Heart left ventricle (tissue), 16 donors: Measurements from ENCODE around the gene RPRD1A. TPM values are rescaled to one million over a fixed set of nuclear protein-coding genes. Genes with fewer than 3 reads are reported as not detected.
"Not testable (repeated sequence)": the region's sequence is repeated elsewhere in the genome, so short reads cannot be mapped to it uniquely, and the experiment has no call there.

Source experiments
- ATAC-seq, 4 donors: fragments of 200-7000 bp; cut with Tn5 transposase; one replicate each; pipeline ENCODE4 v1.9.1; 2020 to 2022; ENCODE audit warnings: moderate library complexity in 4 of 4, mild to moderate bottlenecking in 3 of 4, moderate number of reproducible peaks in 1 of 4
- DNase-seq, 5 donors: peaks; one replicate each; pipeline ENCODE4 v3.0.0-alpha.2; 2020
- H3K27ac ChIP-seq, 12 donors: fragments of 200-600 bp; sonication (generic) in 4 of 12; one replicate each; pipeline versions ENCODE4 v1.5.0 to v1.8.0; 2016 to 2022; ENCODE audit warnings: mild to moderate bottlenecking in 2 of 12
- H3K27me3 ChIP-seq, 9 donors: fragments of 200-600 bp; sonication (generic) in 2 of 9; one replicate each; pipeline versions ENCODE4 v1.5.1 to v1.8.0; 2016 to 2022; ENCODE audit warnings: mild to moderate bottlenecking in 3 of 9
- H3K36me3 ChIP-seq, 9 donors: fragments of 200-600 bp; sonication (generic) in 2 of 9; one replicate each; pipeline versions ENCODE4 v1.5.0 to v1.8.0; 2018 to 2022; ENCODE audit warnings: mild to moderate bottlenecking in 2 of 9
- H3K4me1 ChIP-seq, 12 donors: fragments of 200-600 bp; sonication (generic) in 4 of 12; one replicate each; pipeline versions ENCODE4 v1.5.0 to v1.8.0; 2016 to 2022; ENCODE audit warnings: mild to moderate bottlenecking in 3 of 12
- H3K4me3 ChIP-seq, 12 donors: fragments of 200-600 bp; sonication (generic) in 4 of 12; one replicate each; pipeline versions ENCODE4 v1.5.0 to v1.8.0; 2017 to 2022; ENCODE audit warnings: mild to moderate bottlenecking in 9 of 12, moderate library complexity in 4 of 12
- H3K9me3 ChIP-seq, 12 donors: fragments of 200-600 bp; sonication (generic) in 4 of 12; one replicate each; pipeline versions ENCODE4 v1.5.0 to v1.8.0; 2016 to 2022; ENCODE audit warnings: mild to moderate bottlenecking in 1 of 12
- POLR2A ChIP-seq, 2 donors: fragments of 450-650 bp; IDR thresholded peaks; one replicate each; pipeline ENCODE4 v1.6.1; 2017; ENCODE audit warnings: antibody characterized with exemption in 2 of 2, mild to moderate bottlenecking in 2 of 2, moderate library complexity in 2 of 2
- WGBS, 4 donors: extraction: QIAGEN DNeasy Blood & Tissue Kit in 2 of 4; methylation state at CpG; one replicate each; pipeline versions ENCODE4 v1.1.5 to v1.1.7; 2013 to 2018; 5-methylcytosine and 5-hydroxymethylcytosine counted together
- intact Hi-C, 10 donors: fragments of 100-400 bp; cut with DNase I; formaldehyde crosslinking; loops; one replicate each; pipeline versions ENCODE4 v1.11.1 to v1.14.2; 2022
- polyA plus RNA-seq, 2 donors: library from polyadenylated mRNA; stranded (reverse); fragments of 200-250 nt; gene quantifications; one replicate each; pipeline ENCODE4 v1.2.3, GENCODE V29; 2013
- total RNA-seq, 9 donors: library from RNA; depleted of rRNA in 2 of 9; stranded (reverse); fragments of >200 nt in 2 of 9; fragmentation: NEBNext Ultra II Directional in 3 of 9; extraction: Animal tissue kit (Norgen Biotek cat#: 25700) in 3 of 9; gene quantifications; one replicate each; pipeline versions ENCODE4 v1.1.0 to v1.2.4, GENCODE V29; 2016 to 2023
- TF ChIP-seq, protein P1 (sequence below), 12 donors: fragments of 200-600 bp; sonication (generic) in 4 of 12; IDR thresholded peaks; one replicate each; pipeline versions ENCODE4 v1.5.0 to v1.8.0; 2018 to 2022; ENCODE audit warnings: antibody characterized with exemption in 12 of 12, mild to moderate bottlenecking in 5 of 12
- donor health status: ischemic (EF 13 %, LVEDD 7.1; RV severe dilation, severe dysfunction).
- donor health status: healthy with polysubstance abuse.
- donor health status: DM: no; HTN: yes; CAD: no.
- donor health status: DM: no; HTN: no; CAD: no.
- donor health status: ischemic (EF 25% LVEDD 6.9; RV normal size, moderate dysfunction).
- donor health status: ischemic (EF 25% LVEDD 5.7; RV mildly dilated, moderate dysfunction).
- donor health status: healthy.
- donor health status: DM: yes; HTN: yes; CAD: no.
- donor health status: ischemic (EF 35%, LVEDD 5.7; RV mildly dilated, moderate dysfunction).
- donor health status: nonischemic (EF 11% LVEDD 7.7; RV severe dilation, severe dysfunction).
- donor health status: DM: yes; HTN: yes; CAD: no.
- donor health status: PGD.
- donor health status: ischemic (EF 29% LVEDD 5.4; RV normal size, mild dysfunction).
- donor health status: nonischemic (EF 23%, LVEDD 6.1; RV moderate dilation, normal function).

The RPRD1A gene
- total and polyA plus RNA-seq, 11 donors = 22.6 to 59.8 (median 45.3) TPM

DNA sequence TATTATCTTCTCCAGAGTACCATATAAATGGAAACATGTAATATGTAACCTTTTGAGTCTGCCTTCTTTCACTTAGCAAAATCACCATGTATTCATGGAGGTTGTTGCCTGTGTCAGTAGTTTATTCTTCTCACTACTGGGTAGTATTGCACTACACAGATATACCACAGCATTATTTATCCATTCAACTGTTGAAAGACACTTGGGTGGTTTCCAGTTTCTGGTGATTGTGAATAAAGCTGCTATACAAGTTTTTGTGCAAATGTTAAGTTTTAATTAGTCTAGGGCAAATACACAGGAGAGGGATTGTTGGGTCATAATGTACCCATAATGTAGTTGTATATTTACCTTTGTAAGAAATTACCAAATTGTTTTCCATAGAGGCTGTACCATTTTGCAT is 29.6 kb upstream of the RPRD1A start:
- H3K4me1 ChIP-seq = no peaks in the 10 kb centered on the region
- DNase-seq (no peak), ATAC-seq (no peak)
- no peak overlapping the region for H3K4me3 ChIP-seq
- H3K9me3 ChIP-seq = peaks cover 0 to 4% (median 0%) of the 10 kb centered on the region in 12 donors
- H3K27me3 ChIP-seq = peaks cover 0 to 5% (median 0%) of the 10 kb centered on the region in 9 donors
- no peak for TF ChIP-seq POLR2A (IDR thresholded peaks at IDR 0.05)
- TF ChIP-seq, protein P1, sequence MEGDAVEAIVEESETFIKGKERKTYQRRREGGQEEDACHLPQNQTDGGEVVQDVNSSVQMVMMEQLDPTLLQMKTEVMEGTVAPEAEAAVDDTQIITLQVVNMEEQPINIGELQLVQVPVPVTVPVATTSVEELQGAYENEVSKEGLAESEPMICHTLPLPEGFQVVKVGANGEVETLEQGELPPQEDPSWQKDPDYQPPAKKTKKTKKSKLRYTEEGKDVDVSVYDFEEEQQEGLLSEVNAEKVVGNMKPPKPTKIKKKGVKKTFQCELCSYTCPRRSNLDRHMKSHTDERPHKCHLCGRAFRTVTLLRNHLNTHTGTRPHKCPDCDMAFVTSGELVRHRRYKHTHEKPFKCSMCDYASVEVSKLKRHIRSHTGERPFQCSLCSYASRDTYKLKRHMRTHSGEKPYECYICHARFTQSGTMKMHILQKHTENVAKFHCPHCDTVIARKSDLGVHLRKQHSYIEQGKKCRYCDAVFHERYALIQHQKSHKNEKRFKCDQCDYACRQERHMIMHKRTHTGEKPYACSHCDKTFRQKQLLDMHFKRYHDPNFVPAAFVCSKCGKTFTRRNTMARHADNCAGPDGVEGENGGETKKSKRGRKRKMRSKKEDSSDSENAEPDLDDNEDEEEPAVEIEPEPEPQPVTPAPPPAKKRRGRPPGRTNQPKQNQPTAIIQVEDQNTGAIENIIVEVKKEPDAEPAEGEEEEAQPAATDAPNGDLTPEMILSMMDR (IDR thresholded peaks at IDR 0.05) = no peak
- H3K36me3 ChIP-seq = no peaks in the 10 kb centered on the region
- no peak overlapping the region for H3K27ac ChIP-seq
- intact Hi-C loops = loop anchor here in 9 of 10 donors (1.0 to 10.0 kb wide), 6 partner anchors 82 to 708 kb away; no protein-coding TSS in a partner anchor

GRCh38 chr18:36095936-36096519 is 28.7 kb upstream of the RPRD1A start:
- DNase-seq = no peak
- Histone ChIP-seq H3K4me1 (no peaks in the 10 kb centered on the region), H3K27me3 (peaks cover 0 to 5% (median 0%) of the 10 kb centered on the region in 9 donors), H3K4me3 (no peak overlapping the region), H3K9me3 (no peaks in the 10 kb centered on the region), H3K27ac (no peak overlapping the region), H3K36me3 (no peaks in the 10 kb centered on the region)
- intact Hi-C loops = loop anchor here (1.0 to 10.0 kb wide), 6 partner anchors 81 to 709 kb away; no protein-coding TSS in a partner anchor
- peak in 1 of 4 donors; percentile 42 for ATAC-seq
- WGBS, 4 donors = 15 to 21% (median 17%) methylated on average over 1 of the region's 1 CpG
- TF ChIP-seq POLR2A (IDR thresholded peaks at IDR 0.05) = no peak
- TF ChIP-seq, protein P1 (IDR thresholded peaks at IDR 0.05) = peak; percentile 34 to 77 (median 54)

GRCh38 chr18:36094431-36094830 is 27.1 kb upstream of the RPRD1A start:
- WGBS, 4 donors = 48 to 69% (median 53%) methylated on average over 3 of the region's 3 CpGs
- ATAC-seq = no peak
- H3K9me3 ChIP-seq = no peaks in the 10 kb centered on the region
- H3K36me3 ChIP-seq = no peaks in the 10 kb centered on the region
- TF ChIP-seq, protein P1 (IDR thresholded peaks at IDR 0.05) = no peak
- TF ChIP-seq POLR2A (IDR thresholded peaks at IDR 0.05) = no peak
- no peak overlapping the region for H3K4me3 ChIP-seq
- intact Hi-C loops = loop anchor here in 6 of 10 donors (2.0 to 10.0 kb wide), 4 partner anchors 80 to 710 kb away; no protein-coding TSS in a partner anchor
- H3K27ac ChIP-seq = no peak overlapping the region
- no peak for DNase-seq
- peaks cover 0 to 5% (median 0%) of the 10 kb centered on the region in 9 donors for H3K27me3 ChIP-seq
- no peaks in the 10 kb centered on the region for H3K4me1 ChIP-seq

- H3K36me3 ChIP-seq, H3K4me3 ChIP-seq, H3K9me3 ChIP-seq, H3K27ac ChIP-seq, H3K27me3 ChIP-seq, H3K4me1 ChIP-seq, ATAC-seq, DNase-seq: not testable (repeated sequence)
- WGBS, 4 donors = 76 to 81% (median 80%) methylated on average over 5 of the region's 5 CpGs
- intact Hi-C loops = loop anchor here in 5 of 10 donors (10.0 kb wide), 3 partner anchors 77 to 713 kb away; no protein-coding TSS in a partner anchor
Observed at GRCh38 chr18:36092116-36092515, 24.8 kb upstream of the RPRD1A start.
